ENCODE measurements around the gene IFNGR1. TPM values are rescaled to one million over a fixed set of nuclear protein-coding genes. Genes with fewer than 3 reads are reported as not detected.

IFNGR1 gene
- total RNA-seq, 3 donors from 2014 or later (not counting 1 experiment from before 2014, with no cell fraction given): 77.5 to 128 (median 100) TPM

DNA sequence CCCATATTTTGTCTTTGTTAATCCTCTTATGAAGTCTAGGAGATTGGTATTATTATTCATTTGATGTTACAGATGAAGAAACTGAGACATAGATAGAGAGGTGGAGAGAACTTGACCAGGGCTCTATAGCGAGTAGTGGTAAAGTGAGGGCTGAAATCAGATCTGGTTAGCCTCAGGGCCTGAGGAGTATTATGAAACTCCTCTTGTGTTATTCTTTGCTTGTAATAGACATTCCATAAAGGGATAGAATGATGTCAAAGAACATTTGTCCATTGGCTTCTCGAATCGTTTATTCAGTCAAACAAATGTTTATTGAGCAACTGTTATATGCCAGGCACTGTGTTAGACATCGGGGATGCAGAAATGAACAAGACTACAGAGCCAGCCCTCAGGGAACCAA, 45.7 kb downstream of the IFNGR1 start, which contains the start of gene IL22RA2:
TSS of gene IL22RA2 (minus strand) at position 144 of the 400 bp plus-strand sequence. CDS start 11,895 bp downstream, outside the sequence.
- intact Hi-C loops (cut with micrococcal nuclease): no loop called here
- peak within 1 kb of the TSS; percentile 13 for H3K27ac ChIP-seq (ENCODE audit: low read length)
- no peak within 1 kb of the TSS for H3K4me3 Mint-ChIP-seq
- no peak for DNase-seq
- H3K4me1 Mint-ChIP-seq: no peaks in the 10 kb centered on the region
- no peaks in the 10 kb centered on the region for H3K27me3 ChIP-seq (ENCODE audit: control insufficient read depth, insufficient read depth, low read length)
- no peaks in the 10 kb centered on the region for H3K9me3 Mint-ChIP-seq
- no peaks in the 10 kb centered on the region for H3K9me3 ChIP-seq (ENCODE audit: control insufficient read depth, insufficient read depth, low read length)
- H3K4me1 ChIP-seq (ENCODE audit: control insufficient read depth, insufficient read depth, low read length): peaks cover 6% of the 10 kb centered on the region
- TF ChIP-seq, protein P1, sequence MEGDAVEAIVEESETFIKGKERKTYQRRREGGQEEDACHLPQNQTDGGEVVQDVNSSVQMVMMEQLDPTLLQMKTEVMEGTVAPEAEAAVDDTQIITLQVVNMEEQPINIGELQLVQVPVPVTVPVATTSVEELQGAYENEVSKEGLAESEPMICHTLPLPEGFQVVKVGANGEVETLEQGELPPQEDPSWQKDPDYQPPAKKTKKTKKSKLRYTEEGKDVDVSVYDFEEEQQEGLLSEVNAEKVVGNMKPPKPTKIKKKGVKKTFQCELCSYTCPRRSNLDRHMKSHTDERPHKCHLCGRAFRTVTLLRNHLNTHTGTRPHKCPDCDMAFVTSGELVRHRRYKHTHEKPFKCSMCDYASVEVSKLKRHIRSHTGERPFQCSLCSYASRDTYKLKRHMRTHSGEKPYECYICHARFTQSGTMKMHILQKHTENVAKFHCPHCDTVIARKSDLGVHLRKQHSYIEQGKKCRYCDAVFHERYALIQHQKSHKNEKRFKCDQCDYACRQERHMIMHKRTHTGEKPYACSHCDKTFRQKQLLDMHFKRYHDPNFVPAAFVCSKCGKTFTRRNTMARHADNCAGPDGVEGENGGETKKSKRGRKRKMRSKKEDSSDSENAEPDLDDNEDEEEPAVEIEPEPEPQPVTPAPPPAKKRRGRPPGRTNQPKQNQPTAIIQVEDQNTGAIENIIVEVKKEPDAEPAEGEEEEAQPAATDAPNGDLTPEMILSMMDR (IDR thresholded peaks at IDR 0.05): no peak
- H3K27ac Mint-ChIP-seq: no peak within 1 kb of the TSS
- H3K27me3 Mint-ChIP-seq (ENCODE audit: low read depth in 2 of 2): peaks cover 5 to 13% of the 10 kb centered on the region in 2 donors
- no peaks in the 10 kb centered on the region for H3K36me3 ChIP-seq (ENCODE audit: control insufficient read depth, insufficient read depth, low read length)
- WGBS (ENCODE audit: insufficient coverage): 97% methylated on average over 4 of the region's 4 CpGs
- H3K36me3 Mint-ChIP-seq: peaks cover under 1% of the 10 kb centered on the region
- no peak within 1 kb of the TSS for H3K4me3 ChIP-seq (ENCODE audit: low read length)
- ATAC-seq: no peak

DNA sequence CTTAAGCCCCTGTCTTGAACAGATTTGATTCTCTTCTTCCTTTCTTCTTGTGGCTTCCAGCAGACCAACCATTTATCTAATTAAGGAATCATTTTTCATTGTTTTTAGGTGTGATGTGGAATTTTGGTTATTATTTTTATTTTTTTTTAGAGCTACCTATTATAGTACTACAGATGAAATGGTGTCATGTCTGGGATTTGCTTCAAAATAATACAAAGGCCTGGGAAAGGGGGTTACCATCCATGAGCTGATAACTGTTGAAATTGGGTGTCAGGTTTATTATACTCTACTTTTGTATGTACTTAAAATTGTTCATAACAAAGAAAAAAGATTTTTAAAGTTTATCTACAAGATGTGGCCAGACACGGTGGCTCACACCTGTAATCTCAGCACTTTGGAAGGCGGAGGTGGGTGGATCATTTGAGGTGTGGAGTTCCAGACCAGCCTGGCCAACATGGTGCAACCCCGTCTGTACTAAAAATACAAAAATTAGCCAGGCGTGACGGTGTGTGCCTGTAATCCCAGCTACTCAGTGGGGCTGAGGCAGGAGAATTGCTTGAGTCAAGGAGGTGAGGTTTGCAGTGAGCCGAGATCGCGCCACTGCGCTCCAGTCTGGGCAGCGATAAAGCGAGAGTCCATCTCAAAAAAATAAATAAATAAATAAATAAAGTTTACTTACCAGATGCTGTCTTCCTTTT, 46.3 kb downstream of the IFNGR1 start:
- no peaks in the 10 kb centered on the region for H3K36me3 Mint-ChIP-seq
- WGBS (ENCODE audit: insufficient coverage): 97% methylated on average over 5 of the region's 11 CpGs

GRCh38 chr6:137171824-137172733, 47.1 kb downstream of the IFNGR1 start:
- ATAC-seq: no peak

More for the DNA sequence above, 46.3 kb downstream of the IFNGR1 start:
- DNase-seq: no peak
- Mint-ChIP-seq H3K4me3 (no peak overlapping the region), H3K27ac (no peak overlapping the region), H3K4me1 (no peaks in the 10 kb centered on the region), H3K9me3 (no peaks in the 10 kb centered on the region), H3K27me3 (ENCODE audit: low read depth in 2 of 2) (peaks cover 5 to 12% of the 10 kb centered on the region in 2 donors)
- no peak for ATAC-seq
- TF ChIP-seq, protein P1 (IDR thresholded peaks at IDR 0.05): no peak
- Histone ChIP-seq H3K27ac (ENCODE audit: low read length) (peak overlapping the region; percentile 13), H3K36me3 (ENCODE audit: control insufficient read depth, insufficient read depth, low read length) (no peaks in the 10 kb centered on the region), H3K27me3 (ENCODE audit: control insufficient read depth, insufficient read depth, low read length) (no peaks in the 10 kb centered on the region), H3K4me3 (ENCODE audit: low read length) (no peak overlapping the region), H3K4me1 (ENCODE audit: control insufficient read depth, insufficient read depth, low read length) (peaks cover 6% of the 10 kb centered on the region), H3K9me3 (ENCODE audit: control insufficient read depth, insufficient read depth, low read length) (no peaks in the 10 kb centered on the region)
- intact Hi-C loops (cut with micrococcal nuclease): no loop called here

More at GRCh38 chr6:137171824-137172733, 47.1 kb downstream of the IFNGR1 start:
- Histone ChIP-seq H3K4me3 (ENCODE audit: low read length) (no peak overlapping the region), H3K9me3 (ENCODE audit: control insufficient read depth, insufficient read depth, low read length) (no peaks in the 10 kb centered on the region), H3K27ac (ENCODE audit: low read length) (peak overlapping the region; percentile 30), H3K36me3 (ENCODE audit: control insufficient read depth, insufficient read depth, low read length) (no peaks in the 10 kb centered on the region), H3K4me1 (ENCODE audit: control insufficient read depth, insufficient read depth, low read length) (peaks cover 6% of the 10 kb centered on the region), H3K27me3 (ENCODE audit: control insufficient read depth, insufficient read depth, low read length) (no peaks in the 10 kb centered on the region)
- H3K27me3 Mint-ChIP-seq (ENCODE audit: low read depth in 2 of 2): peaks cover 3 to 12% of the 10 kb centered on the region in 2 donors
- no peaks in the 10 kb centered on the region for H3K9me3 Mint-ChIP-seq
- no peak overlapping the region for H3K4me3 Mint-ChIP-seq
- peaks cover 0 to 3% of the 10 kb centered on the region in 2 donors for H3K4me1 Mint-ChIP-seq
- WGBS (ENCODE audit: insufficient coverage): 78% methylated on average over 13 of the region's 13 CpGs
- no peaks in the 10 kb centered on the region for H3K36me3 Mint-ChIP-seq
- TF ChIP-seq, protein P1 (IDR thresholded peaks at IDR 0.05): no peak
- intact Hi-C loops (cut with micrococcal nuclease): no loop called here
- no peak for DNase-seq
- H3K27ac Mint-ChIP-seq: no peak overlapping the region
